Keratinocyte (primary cell): ENCODE results near the gene ITPR1.

Experiments
- EZH2 ChIP-seq: IDR thresholded peaks from one replicate; pipeline ENCODE4 v1.6.1; 2012; ENCODE audit warnings: inconsistent platforms, mild to moderate bottlenecking, low read length, moderate library complexity
- TF ChIP-seq, protein P1 (sequence below), 3 experiments: IDR thresholded peaks in 1 of 3; conservative IDR thresholded peaks in 1 of 3; optimal IDR thresholded peaks in 1 of 3; 2 replicates in 2 of 3; 3 replicates in 1 of 3; pipeline versions ENCODE3 to v1.5.1; 2011; ENCODE audit warnings: low read length in 3 of 3, mild to moderate bottlenecking in 3 of 3, moderate library complexity in 2 of 3, control low read depth in 1 of 3, inconsistent platforms in 1 of 3; ENCODE audit not compliant: insufficient read depth in 2 of 3; ENCODE audit errors: extremely low read depth in 1 of 3

DNA sequence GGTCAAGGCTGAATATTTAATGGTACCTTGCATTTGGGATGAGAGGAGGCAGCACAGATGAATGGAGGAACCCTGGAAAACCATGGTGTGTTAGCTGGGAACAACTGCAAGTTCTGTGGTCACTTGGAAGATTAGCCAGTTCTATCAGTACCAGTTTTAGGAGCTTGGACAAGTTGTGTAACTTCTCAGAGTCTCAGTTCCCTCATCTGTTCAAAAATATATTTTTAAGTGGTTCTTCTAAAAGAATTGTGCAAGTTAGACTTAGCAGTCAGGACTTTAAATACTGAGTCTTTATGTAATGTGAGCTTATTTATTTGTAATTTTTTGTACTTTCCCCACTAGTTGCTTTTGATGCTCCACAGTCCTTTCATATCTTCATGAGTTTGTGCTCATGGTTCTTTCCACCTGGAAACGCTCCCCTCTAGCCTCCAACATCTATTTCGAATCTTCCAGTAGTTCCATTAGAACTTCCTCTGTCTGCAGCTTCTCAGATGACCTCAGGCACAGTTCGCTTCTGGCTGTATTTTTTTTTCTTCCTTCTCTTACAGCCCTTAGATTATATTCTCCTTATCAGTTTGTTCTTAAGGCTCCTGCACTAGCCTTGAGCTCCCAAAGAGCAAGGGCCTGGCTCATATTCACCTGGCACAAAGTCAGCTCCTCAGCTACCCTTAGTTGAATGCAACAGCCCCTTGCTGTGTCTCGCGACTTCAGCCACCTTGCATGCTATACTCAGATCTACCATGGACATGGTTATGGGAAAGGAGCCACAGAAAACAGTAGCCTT is 27.1 kb downstream of the ITPR1 start:
- TF ChIP-seq, protein P1, sequence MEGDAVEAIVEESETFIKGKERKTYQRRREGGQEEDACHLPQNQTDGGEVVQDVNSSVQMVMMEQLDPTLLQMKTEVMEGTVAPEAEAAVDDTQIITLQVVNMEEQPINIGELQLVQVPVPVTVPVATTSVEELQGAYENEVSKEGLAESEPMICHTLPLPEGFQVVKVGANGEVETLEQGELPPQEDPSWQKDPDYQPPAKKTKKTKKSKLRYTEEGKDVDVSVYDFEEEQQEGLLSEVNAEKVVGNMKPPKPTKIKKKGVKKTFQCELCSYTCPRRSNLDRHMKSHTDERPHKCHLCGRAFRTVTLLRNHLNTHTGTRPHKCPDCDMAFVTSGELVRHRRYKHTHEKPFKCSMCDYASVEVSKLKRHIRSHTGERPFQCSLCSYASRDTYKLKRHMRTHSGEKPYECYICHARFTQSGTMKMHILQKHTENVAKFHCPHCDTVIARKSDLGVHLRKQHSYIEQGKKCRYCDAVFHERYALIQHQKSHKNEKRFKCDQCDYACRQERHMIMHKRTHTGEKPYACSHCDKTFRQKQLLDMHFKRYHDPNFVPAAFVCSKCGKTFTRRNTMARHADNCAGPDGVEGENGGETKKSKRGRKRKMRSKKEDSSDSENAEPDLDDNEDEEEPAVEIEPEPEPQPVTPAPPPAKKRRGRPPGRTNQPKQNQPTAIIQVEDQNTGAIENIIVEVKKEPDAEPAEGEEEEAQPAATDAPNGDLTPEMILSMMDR (optimal IDR thresholded peaks at IDR 0.05 in 1 of 3, IDR thresholded peaks at IDR 0.05 in 1 of 3, conservative IDR thresholded peaks at IDR 0.05 in 1 of 3; ENCODE audit: extremely low read depth in 1 of 3, insufficient read depth in 2 of 3, low read length in 3 of 3): no peak
- TF ChIP-seq EZH2: no peak
